ENCODE results near the gene NRAP. TPM values are rescaled to one million over a fixed set of nuclear protein-coding genes. Genes with fewer than 3 reads are reported as not detected.

The NRAP gene
- total RNA-seq, 1 experiment from 2014 or later = not detected

DNA sequence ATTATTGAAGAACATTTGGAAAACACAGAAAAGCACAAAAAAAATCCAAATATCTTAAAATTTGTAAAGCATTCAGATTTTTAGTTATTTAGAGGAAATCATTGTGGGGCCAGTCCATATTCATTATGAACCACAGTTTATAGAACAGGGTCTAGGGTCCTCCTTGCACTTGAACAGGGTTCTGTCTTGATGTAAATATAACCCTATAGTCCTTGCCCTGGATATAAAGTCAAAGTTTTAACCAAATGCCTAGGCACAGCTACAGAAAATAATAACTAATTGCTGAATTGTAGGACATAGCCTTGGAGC, 41.5 kb upstream of the NRAP start:
- Histone ChIP-seq H3K9ac (ENCODE audit: low read length) (no peak overlapping the region), H3K9me2 (replicated peaks; ENCODE audit: insufficient read depth, low read length) (no peaks in the 10 kb centered on the region), H3K4me1 (ENCODE audit: low read length) (no peaks in the 10 kb centered on the region), H3K4me3 (ENCODE audit: low read length) (no peak overlapping the region), H4K20me1 (ENCODE audit: insufficient read depth, low read depth, low read length) (no peaks in the 10 kb centered on the region), H3K27ac (ENCODE audit: low read length) (no peak overlapping the region), H3K4me2 (ENCODE audit: low read depth, low read length, poor library complexity, severe bottlenecking) (no peak overlapping the region), H3K36me3 (ENCODE audit: insufficient read depth, low read length) (peaks cover 3% of the 10 kb centered on the region; the same call in 1 of the 2 replicates), H2AFZ (ENCODE audit: low read length) (no peak overlapping the region), H3K9me3 (ENCODE audit: low read length) (no peaks in the 10 kb centered on the region), H3K27me3 (ENCODE audit: low read length) (no peaks in the 10 kb centered on the region), H3K79me2 (ENCODE audit: low read length) (peaks cover 19% of the 10 kb centered on the region)
- DNase-seq = no peak

DNA sequence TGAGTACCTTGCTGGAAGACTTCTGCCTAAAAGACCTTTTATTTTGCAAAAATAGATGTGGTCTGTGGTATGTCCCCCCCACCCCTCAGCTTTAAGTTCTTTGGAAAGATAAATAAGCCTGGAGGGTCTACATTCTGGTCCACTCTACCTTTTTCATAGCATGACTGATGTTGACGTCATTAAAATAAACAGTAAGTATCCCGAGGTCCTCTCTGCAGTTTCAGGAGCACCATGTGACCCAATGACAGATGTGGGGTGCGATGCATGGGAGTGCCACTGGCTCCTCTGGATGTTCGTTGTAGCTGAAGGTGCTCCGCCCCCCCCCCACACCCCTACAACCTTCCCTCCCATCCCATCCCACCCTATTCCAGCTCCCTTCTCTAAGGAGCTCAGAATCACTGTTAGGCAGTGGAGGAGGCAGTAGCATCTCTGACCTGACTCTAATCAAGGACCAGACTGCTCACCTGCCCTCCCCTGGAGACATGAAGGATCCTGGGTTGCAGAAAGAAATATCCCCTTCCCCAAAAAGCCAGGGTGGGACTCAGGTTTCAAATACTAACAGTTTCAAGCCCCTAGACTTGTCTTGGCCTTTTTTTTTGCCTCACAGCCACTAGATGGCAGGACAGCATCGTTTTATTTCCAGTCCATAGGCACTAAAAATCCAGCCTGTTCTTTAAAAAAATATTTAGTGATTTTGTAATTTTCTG, 40.9 kb upstream of the NRAP start:
- no peaks in the 10 kb centered on the region for H3K9me3 ChIP-seq (ENCODE audit: low read length)
- H3K27me3 ChIP-seq (ENCODE audit: low read length) = no peaks in the 10 kb centered on the region
- no peak overlapping the region for H3K4me3 ChIP-seq (ENCODE audit: low read length)
- peaks cover 22% of the 10 kb centered on the region for H3K79me2 ChIP-seq (ENCODE audit: low read length)
- H3K4me1 ChIP-seq (ENCODE audit: low read length) = no peaks in the 10 kb centered on the region
- no peak overlapping the region for H3K4me2 ChIP-seq (ENCODE audit: low read depth, low read length, poor library complexity, severe bottlenecking)
- H3K9ac ChIP-seq (ENCODE audit: low read length) = no peak overlapping the region
- peaks cover 5% of the 10 kb centered on the region; the same call in 1 of the 2 replicates for H3K36me3 ChIP-seq (ENCODE audit: insufficient read depth, low read length)
- H3K27ac ChIP-seq (ENCODE audit: low read length) = no peak overlapping the region
- no peak overlapping the region for H2AFZ ChIP-seq (ENCODE audit: low read length)
- no peaks in the 10 kb centered on the region for H3K9me2 ChIP-seq (replicated peaks; ENCODE audit: insufficient read depth, low read length)
- no peaks in the 10 kb centered on the region for H4K20me1 ChIP-seq (ENCODE audit: insufficient read depth, low read depth, low read length)
- DNase-seq = peak; percentile 80

GRCh38 chr10:113697595-113697994, 33.8 kb upstream of the NRAP start:
- Histone ChIP-seq H3K36me3 (ENCODE audit: insufficient read depth, low read length) (peaks cover 19% of the 10 kb centered on the region), H2AFZ (ENCODE audit: low read length) (no peak overlapping the region), H4K20me1 (ENCODE audit: insufficient read depth, low read depth, low read length) (no peaks in the 10 kb centered on the region), H3K4me2 (ENCODE audit: low read depth, low read length, poor library complexity, severe bottlenecking) (no peak overlapping the region), H3K9ac (ENCODE audit: low read length) (no peak overlapping the region), H3K4me3 (ENCODE audit: low read length) (no peak overlapping the region), H3K27me3 (ENCODE audit: low read length) (no peaks in the 10 kb centered on the region), H3K9me3 (ENCODE audit: low read length) (peaks cover 22% of the 10 kb centered on the region), H3K79me2 (ENCODE audit: low read length) (peaks cover 45% of the 10 kb centered on the region), H3K27ac (ENCODE audit: low read length) (no peak overlapping the region), H3K9me2 (replicated peaks; ENCODE audit: insufficient read depth, low read length) (no peaks in the 10 kb centered on the region), H3K4me1 (ENCODE audit: low read length) (no peaks in the 10 kb centered on the region)
- no peak for DNase-seq

DNA sequence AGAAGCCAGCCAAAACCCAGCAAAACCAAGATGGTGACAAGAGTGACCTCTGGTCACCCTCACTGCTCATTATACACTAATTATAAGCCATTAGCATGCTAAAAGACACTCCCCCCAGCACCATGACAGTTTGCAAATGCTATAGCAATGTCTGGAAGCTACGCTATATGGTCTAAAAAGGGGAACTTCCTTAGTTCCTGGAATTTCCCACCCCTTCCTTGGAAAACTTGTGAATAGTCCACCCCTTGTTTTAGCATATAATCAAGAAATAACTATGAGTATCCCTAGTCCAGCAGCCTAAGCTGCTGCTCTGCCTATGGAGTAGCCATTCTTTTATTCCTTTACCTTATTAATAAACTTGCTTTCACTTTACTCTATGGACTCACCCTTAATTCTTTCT, 31.9 kb upstream of the NRAP start:
- Histone ChIP-seq H3K9me3 (ENCODE audit: low read length) (peaks cover 36% of the 10 kb centered on the region), H4K20me1 (ENCODE audit: insufficient read depth, low read depth, low read length) (no peaks in the 10 kb centered on the region), H3K4me3 (ENCODE audit: low read length) (no peak overlapping the region), H3K27ac (ENCODE audit: low read length) (no peak overlapping the region), H3K36me3 (ENCODE audit: insufficient read depth, low read length) (peaks cover 26% of the 10 kb centered on the region), H3K27me3 (ENCODE audit: low read length) (no peaks in the 10 kb centered on the region), H3K4me1 (ENCODE audit: low read length) (no peaks in the 10 kb centered on the region), H3K79me2 (ENCODE audit: low read length) (peaks cover 64% of the 10 kb centered on the region), H3K9ac (ENCODE audit: low read length) (no peak overlapping the region), H3K4me2 (ENCODE audit: low read depth, low read length, poor library complexity, severe bottlenecking) (no peak overlapping the region), H2AFZ (ENCODE audit: low read length) (no peak overlapping the region), H3K9me2 (replicated peaks; ENCODE audit: insufficient read depth, low read length) (no peaks in the 10 kb centered on the region)
- DNase-seq = no peak

DNA sequence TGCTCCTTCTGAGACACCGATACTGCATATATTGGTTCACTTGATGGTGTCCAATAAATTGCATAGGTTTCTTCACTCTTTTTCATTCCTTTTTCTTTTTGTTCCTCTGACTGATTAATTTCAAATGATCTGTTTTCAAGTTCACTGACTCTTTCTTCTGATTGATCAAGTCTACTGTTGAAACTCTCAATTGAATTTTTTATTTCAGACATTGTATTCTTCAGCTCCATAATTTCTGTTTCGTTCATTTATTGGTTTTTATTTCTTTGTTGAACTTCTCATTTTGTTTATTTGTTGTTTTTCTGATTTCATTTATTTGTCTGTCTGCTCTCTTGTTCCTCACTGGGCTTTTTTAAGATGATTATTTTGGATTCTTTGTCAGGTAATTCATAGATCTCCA, 29.5 kb upstream of the NRAP start:
- Histone ChIP-seq H3K4me3 (ENCODE audit: low read length) (no peak overlapping the region), H3K27me3 (ENCODE audit: low read length) (no peaks in the 10 kb centered on the region), H3K27ac (ENCODE audit: low read length) (no peak overlapping the region), H2AFZ (ENCODE audit: low read length) (no peak overlapping the region), H3K36me3 (ENCODE audit: insufficient read depth, low read length) (peaks cover 21% of the 10 kb centered on the region), H3K9me2 (replicated peaks; ENCODE audit: insufficient read depth, low read length) (no peaks in the 10 kb centered on the region), H3K4me2 (ENCODE audit: low read depth, low read length, poor library complexity, severe bottlenecking) (no peak overlapping the region), H3K79me2 (ENCODE audit: low read length) (peaks cover 83% of the 10 kb centered on the region), H4K20me1 (ENCODE audit: insufficient read depth, low read depth, low read length) (no peaks in the 10 kb centered on the region), H3K9me3 (ENCODE audit: low read length) (peaks cover 38% of the 10 kb centered on the region), H3K4me1 (ENCODE audit: low read length) (no peaks in the 10 kb centered on the region), H3K9ac (ENCODE audit: low read length) (no peak overlapping the region)
- peak; percentile 53 for DNase-seq

GRCh38 chr10:113692271-113692670, 28.4 kb upstream of the NRAP start:
- H2AFZ ChIP-seq (ENCODE audit: low read length) = no peak overlapping the region
- no peak overlapping the region for H3K9ac ChIP-seq (ENCODE audit: low read length)
- H3K4me1 ChIP-seq (ENCODE audit: low read length) = no peaks in the 10 kb centered on the region
- no peaks in the 10 kb centered on the region for H3K27me3 ChIP-seq (ENCODE audit: low read length)
- H3K9me3 ChIP-seq (ENCODE audit: low read length) = peaks cover 40% of the 10 kb centered on the region
- no peak overlapping the region for H3K4me2 ChIP-seq (ENCODE audit: low read depth, low read length, poor library complexity, severe bottlenecking)
- no peaks in the 10 kb centered on the region for H3K9me2 ChIP-seq (replicated peaks; ENCODE audit: insufficient read depth, low read length)
- H3K27ac ChIP-seq (ENCODE audit: low read length) = no peak overlapping the region
- peaks cover 91% of the 10 kb centered on the region for H3K79me2 ChIP-seq (ENCODE audit: low read length)
- DNase-seq = peak; percentile 27
- no peak overlapping the region for H3K4me3 ChIP-seq (ENCODE audit: low read length)
- no peaks in the 10 kb centered on the region for H4K20me1 ChIP-seq (ENCODE audit: insufficient read depth, low read depth, low read length)
- H3K36me3 ChIP-seq (ENCODE audit: insufficient read depth, low read length) = peaks cover 14% of the 10 kb centered on the region

DNA sequence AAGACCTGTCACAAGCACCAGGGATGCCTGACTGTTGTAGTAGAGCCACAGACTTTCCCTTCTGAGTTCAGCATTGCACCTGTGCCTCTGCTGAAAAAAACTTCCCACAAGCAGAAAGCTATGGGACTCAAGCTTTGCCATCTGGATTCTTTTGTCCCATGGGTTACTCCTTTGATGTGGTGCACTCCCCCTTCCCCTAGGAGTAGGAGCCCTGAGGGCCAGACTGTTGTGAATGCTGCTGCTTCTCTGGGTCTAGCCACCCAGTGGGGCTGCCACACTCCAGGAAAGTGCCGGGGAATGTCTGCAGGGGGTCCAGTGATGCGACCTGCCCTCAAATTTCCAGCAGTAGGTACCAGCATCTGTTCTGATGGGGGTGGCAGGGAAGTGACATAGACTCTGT, 27.5 kb upstream of the NRAP start:
- peaks cover 14% of the 10 kb centered on the region for H3K36me3 ChIP-seq (ENCODE audit: insufficient read depth, low read length)
- no peak overlapping the region for H3K4me2 ChIP-seq (ENCODE audit: low read depth, low read length, poor library complexity, severe bottlenecking)
- peak; percentile 36 for DNase-seq
- H4K20me1 ChIP-seq (ENCODE audit: insufficient read depth, low read depth, low read length) = no peaks in the 10 kb centered on the region
- H2AFZ ChIP-seq (ENCODE audit: low read length) = no peak overlapping the region
- no peak overlapping the region for H3K27ac ChIP-seq (ENCODE audit: low read length)
- H3K27me3 ChIP-seq (ENCODE audit: low read length) = no peaks in the 10 kb centered on the region
- peaks cover 91% of the 10 kb centered on the region for H3K79me2 ChIP-seq (ENCODE audit: low read length)
- no peaks in the 10 kb centered on the region for H3K4me1 ChIP-seq (ENCODE audit: low read length)
- H3K9me2 ChIP-seq (replicated peaks; ENCODE audit: insufficient read depth, low read length) = no peaks in the 10 kb centered on the region
- H3K9me3 ChIP-seq (ENCODE audit: low read length) = peaks cover 43% of the 10 kb centered on the region
- H3K9ac ChIP-seq (ENCODE audit: low read length) = no peak overlapping the region
- no peak overlapping the region for H3K4me3 ChIP-seq (ENCODE audit: low read length)

- Histone ChIP-seq H3K9ac (ENCODE audit: low read length) (no peak overlapping the region), H3K9me3 (ENCODE audit: low read length) (peaks cover 46% of the 10 kb centered on the region), H3K4me1 (ENCODE audit: low read length) (no peaks in the 10 kb centered on the region), H2AFZ (ENCODE audit: low read length) (no peak overlapping the region), H3K36me3 (ENCODE audit: insufficient read depth, low read length) (peaks cover 14% of the 10 kb centered on the region), H3K4me2 (ENCODE audit: low read depth, low read length, poor library complexity, severe bottlenecking) (no peak overlapping the region), H4K20me1 (ENCODE audit: insufficient read depth, low read depth, low read length) (no peaks in the 10 kb centered on the region), H3K27me3 (ENCODE audit: low read length) (no peaks in the 10 kb centered on the region), H3K79me2 (ENCODE audit: low read length) (peaks cover 93% of the 10 kb centered on the region), H3K9me2 (replicated peaks; ENCODE audit: insufficient read depth, low read length) (no peaks in the 10 kb centered on the region), H3K4me3 (ENCODE audit: low read length) (no peak overlapping the region), H3K27ac (ENCODE audit: low read length) (no peak overlapping the region)
- no peak for DNase-seq
Measured at GRCh38 chr10:113690749-113691148, 26.9 kb upstream of the NRAP start.
